HG03575 (cell line): ENCODE measurements around the gene TIAM2.
"Not testable (repeated sequence)": the region's sequence is repeated elsewhere in the genome, so short reads cannot be mapped to it uniquely, and the experiment has no call there.

Source experiments
- ATAC-seq: cut with Tn5 transposase; IDR thresholded peaks from one replicate; pipeline ENCODE4 v1.9.1; 2021; ENCODE audit not compliant: unreplicated experiment, insufficient number of reproducible peaks, low FRiP score; ENCODE audit errors: extremely low read depth

Gene TIAM2

GRCh38 chr6:155259897-155260296, 264.8 kb downstream of the TIAM2 start:
- no peak for ATAC-seq

GRCh38 chr6:155260686-155261085, 265.6 kb downstream of the TIAM2 start:
- no peak for ATAC-seq

- ATAC-seq, result no peak
Observed at GRCh38 chr6:155261111-155261900, 266.2 kb downstream of the TIAM2 start.

- no peak for ATAC-seq
Observed at GRCh38 chr6:155262655-155263054, 267.5 kb downstream of the TIAM2 start.

DNA sequence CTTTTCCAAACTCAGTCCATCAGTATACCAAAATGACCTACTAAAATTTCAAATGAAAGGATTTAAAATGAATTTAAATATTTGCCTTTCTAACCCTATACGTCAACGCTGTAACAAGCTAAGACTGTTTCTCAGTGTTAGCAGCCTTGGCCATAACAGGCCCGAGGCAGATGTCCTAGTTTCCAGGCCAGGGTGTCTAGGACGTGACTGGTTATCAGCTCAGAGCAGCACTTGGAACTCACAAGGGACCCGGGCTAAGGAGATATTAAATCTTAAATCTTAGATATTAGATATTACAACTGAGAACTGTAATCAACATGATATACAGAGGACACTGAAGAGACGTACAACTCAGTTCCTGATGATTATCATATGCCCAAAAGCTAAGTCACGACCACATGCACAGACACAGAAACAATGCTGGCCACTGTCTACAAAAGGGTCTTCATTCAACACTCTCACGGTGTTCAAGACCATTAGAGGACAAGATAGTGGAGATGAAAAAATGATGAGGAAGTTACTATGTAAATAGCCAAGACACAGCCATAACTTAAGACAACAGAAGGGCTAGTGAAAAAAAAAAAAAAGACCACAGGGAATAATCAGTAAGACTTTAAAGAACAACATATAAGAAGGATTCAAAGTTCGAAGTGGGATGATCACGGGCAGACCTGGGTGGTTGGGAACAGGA, 268.4 kb downstream of the TIAM2 start, which contains the start of gene CLDN20:
CLDN20 (plus strand) TSS at position 641 of the 691 bp plus-strand sequence. CDS start 11,707 bp downstream, outside the sequence.
- ATAC-seq, result no peak

DNA sequence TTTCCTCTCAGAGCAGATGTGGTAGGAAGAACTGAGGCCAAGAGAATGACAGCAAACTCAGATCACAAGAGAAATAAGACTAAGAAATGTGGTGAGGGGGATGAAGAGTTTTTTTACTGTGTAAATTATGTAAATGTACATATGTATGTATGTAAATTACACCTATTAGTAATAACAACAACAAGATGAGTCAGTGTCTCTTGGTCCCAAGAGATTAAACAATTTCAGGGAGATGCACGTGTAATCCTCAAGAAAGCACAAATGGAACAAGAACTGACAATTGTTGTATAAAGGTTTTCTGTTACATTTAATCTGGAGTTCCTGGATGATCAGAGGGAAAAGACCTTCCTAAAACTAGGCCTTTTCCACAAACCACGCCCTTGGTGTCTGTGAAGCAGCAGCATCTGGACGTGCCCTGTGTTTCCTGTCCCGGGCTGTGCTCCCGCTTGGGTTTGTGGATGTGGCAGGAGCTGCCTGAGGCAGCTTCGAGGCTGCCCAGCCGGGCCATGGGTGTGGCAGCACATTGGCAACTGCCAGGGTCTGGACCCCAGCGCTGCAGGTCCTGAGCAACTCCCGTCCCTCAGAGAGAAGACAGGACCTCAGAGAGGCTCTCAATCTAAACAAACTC, 269.7 kb downstream of the TIAM2 start:
- no peak for ATAC-seq

DNA sequence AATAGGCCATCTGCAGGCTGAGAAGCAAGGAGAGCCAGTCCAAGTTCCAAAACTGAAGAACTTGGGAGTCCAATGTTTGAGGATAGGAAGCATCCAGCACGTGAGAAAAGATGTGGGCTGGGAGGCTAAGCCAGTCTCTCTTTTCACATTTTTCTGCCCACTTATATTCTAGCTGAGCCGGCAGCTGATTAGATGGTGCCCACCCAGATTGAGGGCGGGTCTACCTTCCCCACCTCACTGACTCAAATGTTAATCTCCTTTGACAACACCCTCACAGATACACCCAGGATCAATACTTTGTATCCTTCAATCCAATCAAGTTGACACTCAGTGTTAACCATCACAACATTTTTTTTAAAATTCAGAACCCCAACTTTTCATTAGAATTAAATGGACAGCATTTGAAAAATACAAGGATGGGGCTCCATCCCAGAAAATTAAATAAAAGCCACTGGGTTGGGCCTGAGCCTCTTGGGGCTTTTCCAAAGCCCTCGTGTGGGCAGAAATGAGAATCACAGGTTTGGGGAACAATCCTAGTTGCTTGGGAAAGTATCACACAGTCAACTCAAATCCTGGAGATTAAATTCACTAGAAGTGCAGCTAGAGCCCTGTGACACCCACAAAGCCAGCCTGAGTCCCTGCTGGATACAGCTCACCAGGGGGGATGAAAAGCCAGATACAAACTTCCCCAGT, 270.9 kb downstream of the TIAM2 start:
- no peak for ATAC-seq

DNA sequence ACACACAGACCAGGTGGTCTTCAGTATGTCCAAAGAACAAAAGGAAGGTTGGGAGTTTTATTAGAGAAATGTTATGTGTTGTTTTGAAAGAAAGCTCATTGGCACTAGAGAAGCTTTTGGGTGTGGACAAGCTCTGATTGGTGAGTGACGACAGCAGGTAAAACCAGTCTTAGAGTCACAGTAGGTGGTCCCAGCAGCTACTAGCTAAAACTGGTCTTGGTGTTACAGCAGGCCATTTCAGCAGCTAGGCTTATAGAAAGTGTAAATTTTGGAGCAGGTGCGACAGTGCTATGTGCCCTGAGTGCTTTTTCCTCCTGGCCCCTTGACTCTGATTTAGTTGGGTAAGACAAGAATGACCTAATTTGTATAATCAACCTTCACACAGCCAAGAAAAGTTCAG, 272.3 kb downstream of the TIAM2 start:
- no peak for ATAC-seq

GRCh38 chr6:155268088-155268867, 273.2 kb downstream of the TIAM2 start:
- ATAC-seq, result not testable (repeated sequence)

- ATAC-seq, result no peak
Observed at GRCh38 chr6:155269765-155270164, 274.6 kb downstream of the TIAM2 start.

- no peak for ATAC-seq
Observed at GRCh38 chr6:155270561-155271091, 275.5 kb downstream of the TIAM2 start.

GRCh38 chr6:155271145-155271544, 276.0 kb downstream of the TIAM2 start:
- ATAC-seq, result no peak

DNA sequence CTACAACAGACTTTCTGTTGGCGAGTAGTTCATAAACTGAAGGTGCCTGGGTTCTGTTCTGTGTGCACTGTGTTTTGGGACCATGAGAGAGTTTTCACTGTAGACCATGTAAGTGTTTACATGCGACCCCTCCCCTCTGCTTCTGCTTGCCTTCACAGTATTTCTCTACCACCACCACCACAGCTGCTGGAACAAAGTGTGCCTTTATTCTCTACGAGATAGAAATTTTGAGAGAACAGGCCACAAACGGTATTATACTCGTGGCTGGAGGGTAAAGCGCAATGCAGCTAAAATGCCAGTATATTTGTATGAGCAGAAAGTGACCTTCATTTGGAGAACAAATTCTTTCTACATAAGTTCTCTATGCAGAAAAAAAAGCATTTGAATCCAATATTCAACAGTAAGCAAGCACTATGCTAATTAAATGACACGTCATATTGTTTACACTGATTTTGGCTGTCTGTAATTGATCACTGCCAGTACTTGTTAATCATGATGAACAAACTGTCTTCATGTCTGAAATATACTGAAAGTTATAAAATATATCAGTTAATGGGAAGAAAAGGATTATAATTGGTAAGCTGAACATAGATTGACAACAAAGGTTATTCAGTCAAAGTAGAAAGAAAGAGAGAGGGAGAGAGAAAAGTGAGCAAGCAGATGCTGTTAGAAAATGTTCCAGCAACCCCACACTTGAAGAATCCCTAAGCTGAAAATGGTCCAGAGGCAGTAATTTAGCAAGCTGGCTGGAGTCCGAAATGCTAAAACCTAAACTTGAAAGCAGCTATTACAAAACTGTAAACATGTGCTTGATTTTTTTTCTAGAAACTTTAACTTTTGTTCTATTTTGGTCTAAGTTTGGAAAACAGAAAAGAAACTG, 277.5 kb downstream of the TIAM2 start:
- ATAC-seq, result no peak

DNA sequence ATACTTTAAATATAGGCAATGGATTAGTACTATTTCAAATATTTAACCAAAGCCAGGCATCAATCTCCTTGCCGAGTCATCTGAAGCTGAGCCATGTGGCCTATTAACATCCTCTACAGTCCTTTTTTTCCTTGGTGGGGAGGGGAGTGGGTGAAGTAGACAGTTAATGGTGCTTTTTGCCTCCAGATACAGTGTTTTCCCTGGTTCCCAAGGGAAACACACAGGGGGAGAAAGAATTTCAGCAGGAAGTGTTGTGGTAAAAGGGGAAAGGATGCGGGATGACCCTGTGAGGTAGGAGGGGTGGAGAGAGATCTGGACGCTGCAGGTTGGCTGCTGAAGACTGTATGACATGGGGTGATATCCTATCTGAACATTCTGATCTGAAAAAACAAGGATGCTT, 278.3 kb downstream of the TIAM2 start:
- no peak for ATAC-seq

DNA sequence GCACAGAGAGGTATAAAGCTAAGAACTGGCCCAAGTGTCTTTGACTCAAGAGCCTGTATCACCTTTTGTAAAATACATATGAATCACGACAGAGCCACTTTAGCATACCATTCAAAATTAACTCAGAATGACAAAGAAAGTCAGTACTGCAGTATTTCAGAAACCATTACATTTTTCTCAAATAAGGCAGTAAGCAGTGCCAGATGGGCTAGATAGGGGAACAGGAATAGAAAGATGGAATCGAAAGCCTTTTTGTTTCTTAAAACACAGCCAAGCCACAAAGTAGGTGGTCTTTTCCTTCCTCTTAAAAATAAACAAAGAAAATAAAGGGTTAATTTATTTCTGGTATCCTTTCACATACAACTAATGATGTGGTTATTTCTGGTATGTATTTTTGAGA, 279.0 kb downstream of the TIAM2 start:
- no peak for ATAC-seq

DNA sequence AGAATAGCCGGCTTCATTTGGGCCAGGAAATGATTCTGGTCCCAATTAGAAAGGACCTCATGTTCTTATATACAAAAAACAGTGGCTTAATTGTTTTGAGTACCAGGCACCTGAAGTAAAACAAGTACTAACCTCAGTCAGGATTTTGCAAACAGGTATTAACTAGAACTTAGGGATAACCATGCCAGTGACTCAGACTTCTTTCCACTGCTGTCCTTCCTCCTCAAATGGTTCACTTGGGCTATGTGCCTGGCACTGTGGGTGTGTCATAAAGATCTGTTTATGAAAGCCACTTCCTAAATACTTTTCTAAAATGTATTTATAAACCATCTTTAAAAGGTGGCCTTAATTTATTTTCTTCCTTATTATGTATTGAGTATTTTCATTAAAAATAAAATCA, 279.4 kb downstream of the TIAM2 start:
- ATAC-seq, result no peak

GRCh38 chr6:155275808-155276480, 280.8 kb downstream of the TIAM2 start:
- no peak for ATAC-seq
